Measurements from ENCODE around the gene KCNH1. TPM values are rescaled to one million over a fixed set of nuclear protein-coding genes. Genes with fewer than 3 reads are reported as not detected.

KCNH1 gene
- total RNA-seq, 2 experiments from 2014 or later, result not detected

DNA sequence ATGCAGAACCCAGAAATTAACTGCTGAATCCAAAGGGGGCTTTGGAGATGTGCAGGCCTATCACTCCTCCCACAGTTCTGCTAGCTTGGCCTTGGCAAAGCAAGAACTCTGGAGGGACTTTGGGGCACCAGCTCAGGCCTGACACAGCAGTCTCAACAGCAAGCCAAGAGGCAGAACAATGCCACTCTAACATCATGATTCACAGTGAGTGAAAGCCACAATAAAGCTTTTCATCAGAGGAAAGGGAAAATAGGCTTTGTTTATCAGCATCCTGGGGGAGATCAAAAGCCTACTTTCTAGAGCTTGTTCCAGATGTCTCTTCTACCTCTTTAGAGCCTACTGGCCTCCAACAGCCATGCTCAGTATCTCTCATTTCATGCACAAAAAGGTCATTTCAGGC, 283.4 kb downstream of the KCNH1 start:
- Mint-ChIP-seq H3K4me3 (no peak overlapping the region), H3K9me3 (ENCODE audit: low read depth) (no peaks in the 10 kb centered on the region), H3K27ac (no peak overlapping the region), H3K27me3 (no peaks in the 10 kb centered on the region), H3K4me1 (no peaks in the 10 kb centered on the region), H3K36me3 (ENCODE audit: low read depth) (no peaks in the 10 kb centered on the region)
- DNase-seq, result no peak
- POLR2A ChIA-PET, result no interaction called here
- intact Hi-C loops (cut with DNase I, micrococcal nuclease), result no loop called here
- ATAC-seq, result peak; percentile 19
- CTCF ChIA-PET, result interaction anchor here (0.5 to 1.7 kb wide), 3 partner anchors 10 to 394 kb away, joined by 3 to 9 read pairs (median 4); no protein-coding TSS in a partner anchor

DNA sequence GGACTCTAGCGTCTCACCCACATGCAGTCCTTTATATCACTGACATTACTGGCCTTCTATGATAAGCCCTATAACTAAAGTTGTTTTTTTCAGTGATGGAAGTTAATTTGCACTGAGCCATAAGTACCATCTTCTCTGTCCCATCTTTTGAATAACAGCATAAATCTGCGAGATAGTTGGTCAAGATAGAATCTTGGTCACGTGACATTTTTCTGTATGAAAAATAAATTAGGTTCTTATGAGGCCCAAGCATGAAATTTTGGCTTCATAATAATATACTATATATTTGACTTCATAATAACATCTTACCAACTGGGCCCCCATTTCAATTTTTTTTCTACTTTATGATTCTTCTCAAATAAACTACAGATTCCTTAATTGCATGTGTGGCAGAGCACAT, 285.5 kb downstream of the KCNH1 start:
- Mint-ChIP-seq H3K36me3 (ENCODE audit: low read depth) (no peaks in the 10 kb centered on the region), H3K27ac (no peak overlapping the region), H3K4me1 (no peaks in the 10 kb centered on the region), H3K9me3 (ENCODE audit: low read depth) (no peaks in the 10 kb centered on the region), H3K27me3 (no peaks in the 10 kb centered on the region), H3K4me3 (no peak overlapping the region)
- POLR2A ChIA-PET, result no interaction called here
- intact Hi-C loops (cut with DNase I, micrococcal nuclease), result no loop called here
- ATAC-seq (no peak), DNase-seq (no peak)
- CTCF ChIA-PET, result no interaction called here

GRCh38 chr1:210841926-210842625, 291.9 kb downstream of the KCNH1 start:
- no peak overlapping the region for H3K27ac Mint-ChIP-seq
- CTCF ChIA-PET, result interaction anchor here (1.4 kb wide), 1 partner anchor 11 kb away, joined by 3 read pairs; no protein-coding TSS in a partner anchor
- POLR2A ChIA-PET, result no interaction called here
- H3K27me3 Mint-ChIP-seq, result peaks cover 8% of the 10 kb centered on the region
- ATAC-seq (no peak), DNase-seq (no peak)
- intact Hi-C loops (cut with DNase I, micrococcal nuclease), result no loop called here
- H3K36me3 Mint-ChIP-seq (ENCODE audit: low read depth), result no peaks in the 10 kb centered on the region
- H3K4me3 Mint-ChIP-seq, result no peak overlapping the region
- H3K9me3 Mint-ChIP-seq (ENCODE audit: low read depth), result no peaks in the 10 kb centered on the region
- no peaks in the 10 kb centered on the region for H3K4me1 Mint-ChIP-seq

GRCh38 chr1:210830034-210831028, 303.6 kb downstream of the KCNH1 start:
- CTCF ChIA-PET, result interaction anchor here (1.0 to 1.4 kb wide), 2 partner anchors 9 to 11 kb away, joined by 3 to 4 read pairs; no protein-coding TSS in a partner anchor
- Mint-ChIP-seq H3K4me1 (no peaks in the 10 kb centered on the region), H3K27me3 (peaks cover 6% of the 10 kb centered on the region), H3K4me3 (no peak overlapping the region), H3K36me3 (ENCODE audit: low read depth) (no peaks in the 10 kb centered on the region), H3K27ac (no peak overlapping the region), H3K9me3 (ENCODE audit: low read depth) (no peaks in the 10 kb centered on the region)
- DNase-seq (no peak), ATAC-seq (no peak)
- POLR2A ChIA-PET, result no interaction called here
- intact Hi-C loops (cut with DNase I, micrococcal nuclease), result no loop called here

DNA sequence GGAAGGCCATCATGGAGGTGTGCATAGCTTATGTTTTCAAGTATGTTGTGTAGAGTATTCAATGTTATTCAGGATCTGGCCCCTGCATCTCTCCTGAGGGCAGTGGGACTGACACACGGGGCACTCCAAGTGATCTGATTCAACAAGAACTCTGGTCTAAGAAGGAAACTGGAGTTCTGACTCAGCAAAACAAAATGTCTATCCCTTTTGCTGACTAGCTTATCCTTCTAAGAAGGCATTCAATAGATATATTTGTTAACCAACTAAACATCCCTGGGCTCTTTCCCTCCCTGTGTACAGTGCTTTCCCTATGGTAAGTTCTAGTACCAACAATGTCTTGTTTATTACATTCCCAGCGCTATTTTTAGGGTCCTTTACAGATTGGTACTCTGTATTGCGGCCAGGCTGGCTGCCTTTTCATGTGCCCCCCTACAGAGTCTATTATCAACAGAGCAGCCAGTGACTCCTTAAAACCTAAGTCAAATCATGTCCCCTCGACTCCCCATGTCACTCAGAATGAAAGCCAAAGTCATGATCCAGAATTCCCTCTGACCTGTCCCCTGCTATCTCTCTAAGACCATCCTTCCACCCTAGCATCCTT, 304.9 kb downstream of the KCNH1 start:
- POLR2A ChIA-PET, result no interaction called here
- ATAC-seq, result no peak
- intact Hi-C loops (cut with DNase I, micrococcal nuclease), result no loop called here
- Mint-ChIP-seq H3K4me1 (no peaks in the 10 kb centered on the region), H3K27me3 (peaks cover 6% of the 10 kb centered on the region), H3K27ac (no peak overlapping the region), H3K9me3 (ENCODE audit: low read depth) (no peaks in the 10 kb centered on the region), H3K36me3 (ENCODE audit: low read depth) (no peaks in the 10 kb centered on the region), H3K4me3 (no peak overlapping the region)
- no peak for DNase-seq
- CTCF ChIA-PET, result interaction anchor here (0.8 to 1.0 kb wide), 2 partner anchors 14 to 276 kb away, joined by 3 read pairs; no protein-coding TSS in a partner anchor

- ATAC-seq (no peak), DNase-seq (no peak)
- intact Hi-C loops (cut with DNase I, micrococcal nuclease), result no loop called here
- no peak overlapping the region for H3K4me3 Mint-ChIP-seq
- no peaks in the 10 kb centered on the region for H3K9me3 Mint-ChIP-seq (ENCODE audit: low read depth)
- POLR2A ChIA-PET, result no interaction called here
- H3K27ac Mint-ChIP-seq, result no peak overlapping the region
- no peaks in the 10 kb centered on the region for H3K4me1 Mint-ChIP-seq
- CTCF ChIA-PET, result interaction anchor here (0.5 to 1.1 kb wide), 2 partner anchors 16 to 240 kb away, joined by 3 to 4 read pairs; no protein-coding TSS in a partner anchor
- peaks cover 11% of the 10 kb centered on the region for H3K27me3 Mint-ChIP-seq
- H3K36me3 Mint-ChIP-seq (ENCODE audit: low read depth), result no peaks in the 10 kb centered on the region
Observed at GRCh38 chr1:210827481-210827880, 306.5 kb downstream of the KCNH1 start.

- Mint-ChIP-seq H3K36me3 (ENCODE audit: low read depth) (no peaks in the 10 kb centered on the region), H3K4me3 (no peak overlapping the region), H3K27ac (no peak overlapping the region), H3K27me3 (peaks cover 14% of the 10 kb centered on the region), H3K4me1 (no peaks in the 10 kb centered on the region), H3K9me3 (ENCODE audit: low read depth) (no peaks in the 10 kb centered on the region)
- DNase-seq (no peak), ATAC-seq (no peak)
- ChIA-PET POLR2A (no interaction called here), CTCF (no interaction called here)
- intact Hi-C loops (cut with DNase I, micrococcal nuclease), result no loop called here
Observed at GRCh38 chr1:210826686-210827085, 307.3 kb downstream of the KCNH1 start.

DNA sequence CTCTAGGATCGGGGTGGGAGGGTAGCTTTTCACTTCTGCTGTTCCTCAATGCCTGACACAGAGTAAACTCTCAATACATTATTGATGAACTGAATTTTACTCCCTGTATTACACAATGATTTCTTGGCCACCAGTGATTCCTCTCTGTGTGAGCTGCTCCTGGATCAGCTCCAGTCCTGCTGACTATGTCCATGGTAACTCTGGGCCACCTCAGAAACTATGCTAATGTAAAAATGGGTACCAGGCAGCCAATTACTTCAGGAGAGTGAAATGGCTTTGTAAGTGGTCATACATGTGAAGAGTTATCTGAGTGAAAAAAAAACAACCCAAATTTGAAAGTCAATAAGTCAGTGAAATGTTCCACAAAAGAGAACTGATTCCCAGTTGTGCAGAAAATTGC, 311.0 kb downstream of the KCNH1 start:
- Mint-ChIP-seq H3K36me3 (ENCODE audit: low read depth) (no peaks in the 10 kb centered on the region), H3K27ac (no peak overlapping the region), H3K4me3 (no peak overlapping the region), H3K27me3 (peaks cover 15% of the 10 kb centered on the region), H3K4me1 (no peaks in the 10 kb centered on the region), H3K9me3 (ENCODE audit: low read depth) (no peaks in the 10 kb centered on the region)
- POLR2A ChIA-PET, result no interaction called here
- intact Hi-C loops (cut with DNase I, micrococcal nuclease), result no loop called here
- ATAC-seq, result no peak
- no peak for DNase-seq
- CTCF ChIA-PET, result interaction anchor here (0.5 kb wide), 1 partner anchor 1523 kb away, joined by 4 read pairs; no protein-coding TSS in a partner anchor

DNA sequence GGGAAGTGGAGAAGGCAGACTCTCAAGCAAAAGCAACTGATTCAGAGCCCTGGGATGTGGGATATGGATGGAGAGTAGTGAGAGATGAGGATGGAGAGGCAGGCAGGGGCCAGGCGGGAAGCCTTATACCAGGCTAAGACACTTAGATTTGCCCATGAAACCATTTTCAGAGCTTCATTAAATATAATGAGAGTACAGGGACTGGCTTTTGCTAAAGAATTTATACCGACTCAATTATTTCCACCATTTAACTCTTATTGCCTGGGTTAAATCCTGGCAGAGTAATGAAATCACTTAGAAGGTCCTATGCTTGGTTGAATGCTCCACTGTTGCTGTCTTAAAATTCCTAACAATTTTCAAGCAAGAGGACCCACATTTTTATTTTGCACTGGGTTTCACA, 311.7 kb downstream of the KCNH1 start:
- CTCF ChIA-PET, result interaction anchor here (1.3 kb wide), 1 partner anchor 9 kb away, joined by 4 read pairs; no protein-coding TSS in a partner anchor

GRCh38 chr1:210821615-210822014, 312.3 kb downstream of the KCNH1 start:
- no peaks in the 10 kb centered on the region for H3K4me1 Mint-ChIP-seq
- intact Hi-C loops (cut with DNase I, micrococcal nuclease), result no loop called here
- POLR2A ChIA-PET, result no interaction called here
- no peak overlapping the region for H3K27ac Mint-ChIP-seq
- H3K9me3 Mint-ChIP-seq (ENCODE audit: low read depth), result no peaks in the 10 kb centered on the region
- no peaks in the 10 kb centered on the region for H3K36me3 Mint-ChIP-seq (ENCODE audit: low read depth)
- DNase-seq (no peak), ATAC-seq (no peak)
- H3K27me3 Mint-ChIP-seq, result peaks cover 15% of the 10 kb centered on the region
- CTCF ChIA-PET, result interaction anchor here (0.7 to 1.3 kb wide), 2 partner anchors 9 to 304 kb away, joined by 3 to 4 read pairs; no protein-coding TSS in a partner anchor
- H3K4me3 Mint-ChIP-seq, result no peak overlapping the region

More for the DNA sequence above, 311.7 kb downstream of the KCNH1 start:
- ATAC-seq (no peak), DNase-seq (no peak)
- H3K27me3 Mint-ChIP-seq, result peaks cover 15% of the 10 kb centered on the region
- intact Hi-C loops (cut with DNase I, micrococcal nuclease), result no loop called here
- no peak overlapping the region for H3K4me3 Mint-ChIP-seq
- H3K27ac Mint-ChIP-seq, result no peak overlapping the region
- no peaks in the 10 kb centered on the region for H3K9me3 Mint-ChIP-seq (ENCODE audit: low read depth)
- no peaks in the 10 kb centered on the region for H3K4me1 Mint-ChIP-seq
- no peaks in the 10 kb centered on the region for H3K36me3 Mint-ChIP-seq (ENCODE audit: low read depth)
- POLR2A ChIA-PET, result no interaction called here

GRCh38 chr1:210819266-210819665, 314.7 kb downstream of the KCNH1 start:
- Mint-ChIP-seq H3K9me3 (ENCODE audit: low read depth) (no peaks in the 10 kb centered on the region), H3K36me3 (ENCODE audit: low read depth) (no peaks in the 10 kb centered on the region), H3K4me1 (no peaks in the 10 kb centered on the region), H3K27ac (no peak overlapping the region), H3K4me3 (no peak overlapping the region), H3K27me3 (peaks cover 15% of the 10 kb centered on the region)
- POLR2A ChIA-PET, result no interaction called here
- intact Hi-C loops (cut with DNase I, micrococcal nuclease), result loop anchor here in 1 of 2 experiments (5.0 kb wide), 1 partner anchor 372 kb away; no protein-coding TSS in a partner anchor
- CTCF ChIA-PET, result no interaction called here
- no peak for ATAC-seq
- no peak for DNase-seq
